H1 (cell line): ENCODE measurements around the gene HPS3. TPM values are rescaled to one million over a fixed set of nuclear protein-coding genes. Genes with fewer than 3 reads are reported as not detected.

Experiments used
- CTCF ChIA-PET: fragments of 300-600 bp; sonication (Branson Sonifier 250); formaldehyde crosslinking; loops from one replicate; lab custom pipeline; 2021; ENCODE audit not compliant: partially characterized antibody; lab: Charles Lee
- POLR2A ChIA-PET: fragments of 300-600 bp; sonication (Branson Sonifier 250); formaldehyde crosslinking; loops from one replicate; lab custom pipeline; 2021; ENCODE audit warnings: inconsistent platforms; ENCODE audit not compliant: partially characterized antibody; lab: Charles Lee
- DNase-seq, 2 experiments: peaks; one replicate each; pipeline versions ENCODE4 v3.0.0 to v3.0.0-alpha.2; 2010 to 2022; ENCODE audit warnings: low spot score in 2 of 2, low read depth in 1 of 2, mixed read lengths in 1 of 2
- FAIRE-seq: peaks from 2 replicates; lab custom pipeline; 2011; peaks lifted over from hg19 to GRCh38; lab: Jason Lieb, UNC
- H2AFZ ChIP-seq: 2 replicates; pipeline ENCODE4 v1.8.1; 2012; ENCODE audit warnings: low read length, inconsistent platforms
- H2AK5ac ChIP-seq: 2 replicates; pipeline ENCODE4 v1.6.1; 2013; ENCODE audit warnings: low read depth, low read length
- H2BK120ac ChIP-seq: replicated peaks from 2 replicates; pipeline ENCODE3; 2013; ENCODE audit warnings: low read depth, low read length, inconsistent platforms
- H2BK12ac ChIP-seq: 2 replicates; pipeline ENCODE4 v1.6.1; 2013; ENCODE audit warnings: low read depth, low read length
- H2BK15ac ChIP-seq: 2 replicates; pipeline ENCODE4 v1.6.1; 2013; ENCODE audit warnings: low read length
- H2BK20ac ChIP-seq: 2 replicates; pipeline ENCODE4 v1.6.1; 2013; ENCODE audit warnings: low read length
- H2BK5ac ChIP-seq: 2 replicates; pipeline ENCODE4 v1.6.1; 2013; ENCODE audit warnings: low read depth, low read length
- H3K14ac ChIP-seq: 2 replicates; pipeline ENCODE4 v1.6.1; 2013; ENCODE audit warnings: inconsistent platforms; ENCODE audit not compliant: insufficient read length
- H3K18ac ChIP-seq: 2 replicates; pipeline ENCODE4 v1.6.1; 2013; ENCODE audit warnings: low read length; ENCODE audit errors: extremely low read depth
- H3K23ac ChIP-seq: 2 replicates; pipeline ENCODE4 v1.6.1; 2013; ENCODE audit warnings: inconsistent platforms; ENCODE audit not compliant: insufficient read length
- H3K23me2 ChIP-seq: 2 replicates; pipeline ENCODE4 v1.6.1; 2013; ENCODE audit warnings: low read depth, low read length
- H3K27ac ChIP-seq: 2 replicates; pipeline ENCODE4 v1.6.1; 2011; ENCODE audit warnings: low read depth, low read length, inconsistent platforms
- H3K27me3 ChIP-seq, 4 experiments: replicated peaks in 1 of 4; 1 replicate in 1 of 4; 2 replicates in 3 of 4; pipeline versions ENCODE4 v1.6.1 to v1.8.1; 2011 to 2013; ENCODE audit warnings: low read length in 3 of 4, mild to moderate bottlenecking in 3 of 4, inconsistent platforms in 2 of 4, mixed read lengths in 2 of 4, moderate library complexity in 1 of 4; ENCODE audit not compliant: control insufficient read depth in 3 of 4, insufficient read depth in 3 of 4; ENCODE audit errors: extremely low read depth in 1 of 4
- H3K36me3 ChIP-seq, 4 experiments: 2 replicates each; pipeline versions ENCODE4 v1.6.1 to v1.8.1; 2011 to 2013; ENCODE audit warnings: mild to moderate bottlenecking in 4 of 4, low read length in 3 of 4, moderate library complexity in 2 of 4, control low read depth in 1 of 4, inconsistent platforms in 1 of 4; ENCODE audit not compliant: insufficient read depth in 4 of 4, control insufficient read depth in 2 of 4
- H3K4ac ChIP-seq: replicated peaks from 2 replicates; pipeline ENCODE3; 2013; ENCODE audit warnings: low read length, low read depth, mixed read lengths, inconsistent platforms; ENCODE audit not compliant: insufficient read length
- H3K4me1 ChIP-seq, 4 experiments: replicated peaks in 1 of 4; 1 replicate in 1 of 4; 2 replicates in 3 of 4; pipeline versions ENCODE4 v1.6.1 to v1.8.1; 2011 to 2013; ENCODE audit warnings: low read length in 3 of 4, inconsistent platforms in 2 of 4, mixed read lengths in 1 of 4; ENCODE audit not compliant: insufficient read depth in 4 of 4, control insufficient read depth in 3 of 4
- H3K4me2 ChIP-seq, 2 experiments: 2 replicates each; pipeline versions ENCODE4 v1.6.1 to v1.8.1; 2011 to 2013; ENCODE audit warnings: low read depth in 2 of 2, low read length in 2 of 2, control low read depth in 1 of 2, inconsistent platforms in 1 of 2, mild to moderate bottlenecking in 1 of 2; ENCODE audit not compliant: insufficient read depth in 1 of 2
- H3K4me3 ChIP-seq, 4 experiments: fragments of 200-600, 300-600 bp in 1 of 4; sonication (generic), shearing (Covaris generic), sonication (Bioruptor Twin) in 1 of 4; 2 replicates each; pipeline versions ENCODE4 v1.5.1 to v1.8.1; 2011 to 2016; ENCODE audit warnings: low read length in 4 of 4, low read depth in 3 of 4, control low read depth in 2 of 4, inconsistent platforms in 2 of 4, mild to moderate bottlenecking in 2 of 4, mixed read lengths in 1 of 4, moderate library complexity in 1 of 4; ENCODE audit not compliant: insufficient read depth in 2 of 4; ENCODE audit errors: extremely low read depth in 1 of 4
- H3K56ac ChIP-seq: replicated peaks from 2 replicates; pipeline ENCODE3; 2013; ENCODE audit warnings: low read depth, mild to moderate bottlenecking, mixed read lengths, low read length, inconsistent platforms; ENCODE audit not compliant: insufficient read length
- H3K79me1 ChIP-seq: 2 replicates; pipeline ENCODE4 v1.6.1; 2013; ENCODE audit warnings: low read depth, low read length, control low read depth
- H3K79me2 ChIP-seq, 2 experiments: 2 replicates each; pipeline versions ENCODE4 v1.6.1 to v1.8.1; 2012 to 2013; ENCODE audit warnings: low read length in 2 of 2, mild to moderate bottlenecking in 2 of 2, inconsistent platforms in 1 of 2; ENCODE audit not compliant: insufficient read depth in 2 of 2, control insufficient read depth in 1 of 2
- H3K9ac ChIP-seq, 4 experiments: replicated peaks in 1 of 4; 1 replicate in 1 of 4; 2 replicates in 3 of 4; pipeline versions ENCODE4 v1.6.1 to v1.8.1; 2011 to 2013; ENCODE audit warnings: low read depth in 3 of 4, low read length in 3 of 4, control low read depth in 2 of 4, mild to moderate bottlenecking in 2 of 4, moderate library complexity in 2 of 4, inconsistent platforms in 1 of 4; ENCODE audit errors: extremely low read depth in 1 of 4
- H3K9me3 ChIP-seq, 2 experiments: 2 replicates each; pipeline versions ENCODE4 v1.6.1 to v1.8.1; 2012 to 2013; ENCODE audit warnings: mild to moderate bottlenecking in 2 of 2, moderate library complexity in 2 of 2, control low read depth in 1 of 2, inconsistent platforms in 1 of 2, low read depth in 1 of 2, low read length in 1 of 2, mixed read lengths in 1 of 2; ENCODE audit not compliant: insufficient read depth in 2 of 2
- H4K20me1 ChIP-seq, 2 experiments: replicated peaks in 1 of 2; 2 replicates each; pipeline versions ENCODE3 to v1.8.1; 2011 to 2013; ENCODE audit warnings: inconsistent platforms in 2 of 2, low read length in 2 of 2, mild to moderate bottlenecking in 1 of 2; ENCODE audit not compliant: insufficient read depth in 2 of 2, control insufficient read depth in 1 of 2
- H4K5ac ChIP-seq: 2 replicates; pipeline ENCODE4 v1.6.1; 2013; ENCODE audit warnings: low read length, low read depth, mixed read lengths, inconsistent platforms; ENCODE audit not compliant: insufficient read length
- H4K8ac ChIP-seq: 2 replicates; pipeline ENCODE4 v1.8.0; 2013; ENCODE audit warnings: mild to moderate bottlenecking, moderate library complexity, low read length, inconsistent platforms; ENCODE audit not compliant: insufficient read depth; ENCODE audit errors: extremely low read depth
- H4K91ac ChIP-seq: replicated peaks from 2 replicates; pipeline ENCODE3; 2013; ENCODE audit warnings: low read length, mixed read lengths, inconsistent platforms; ENCODE audit not compliant: insufficient read length
- BACH1 ChIP-seq: IDR thresholded peaks from 2 replicates; pipeline ENCODE4 v1.6.1; 2012; ENCODE audit warnings: low read length, improper control_type of control experiment
- WGBS, 2 experiments: shearing (Covaris generic) in 1 of 2; methylation state at CpG; one replicate each; pipeline versions ENCODE4 v1.1.6 to v1.1.7; 2013 to 2015; ENCODE audit warnings: low lambda C conversion rate in 2 of 2, mixed read lengths in 2 of 2, inconsistent platforms in 1 of 2, low coverage in 1 of 2, missing lambda C conversion rate in 1 of 2; ENCODE audit not compliant: insufficient replicate concordance in 2 of 2, insufficient coverage in 1 of 2, insufficient read length in 1 of 2; ENCODE audit errors: extremely low coverage in 1 of 2, missing lambda C conversion rate in 1 of 2; 5-methylcytosine and 5-hydroxymethylcytosine counted together
- polyA plus RNA-seq, 7 experiments: library from polyadenylated mRNA; depleted of rRNA in 3 of 7; stranded (reverse) in 5 of 7; unstranded in 2 of 7; fragments of >200 nt in 5 of 7; fragments of 200-250 nt in 2 of 7; gene quantifications; 1 replicate in 5 of 7; 2 replicates in 1 of 7; 4 replicates in 1 of 7; pipeline versions ENCODE4 v1.2.1 to v1.2.3, GENCODE V29; 2011 to 2013; ENCODE audit warnings: missing spikeins in 2 of 7, mixed read lengths in 2 of 7
- total RNA-seq: library from RNA; stranded (reverse); fragmentation: NEBNext Ultra II Directional; extraction: Animal tissue kit (Norgen Biotek cat#: 25700); gene quantifications from 2 replicates; pipeline ENCODE4 v1.2.1, GENCODE V29; 2021

Gene HPS3
- total and polyA plus RNA-seq, 2 of the 8 experiments (the other 6 are each of a cell fraction or from before 2014, with no cell fraction given): 23.7 to 48.7 TPM

DNA sequence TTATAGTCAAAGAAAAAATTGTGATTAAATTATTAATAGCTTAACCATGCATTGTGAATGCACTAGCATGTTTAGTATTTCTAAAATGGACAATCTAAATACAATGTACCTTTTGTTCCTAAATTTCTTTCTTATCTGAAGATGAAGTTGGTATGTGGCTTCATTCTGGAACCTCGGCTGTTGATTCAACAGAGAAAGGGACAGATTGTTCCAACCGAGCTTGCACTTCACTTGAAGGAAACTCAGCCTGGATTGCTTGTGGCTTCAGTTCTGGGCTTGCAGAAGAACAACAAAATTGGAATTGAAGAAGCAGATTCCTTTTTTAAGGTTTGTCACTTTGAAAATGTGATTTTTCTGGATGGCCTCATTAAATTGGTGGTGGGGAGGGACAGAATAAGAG, 32.6 kb downstream of the HPS3 start:
- TF ChIP-seq BACH1: no peak
- Histone ChIP-seq H3K9ac (no peak overlapping the region; a peak in 1 of 7 replicates), H3K27ac (no peak overlapping the region), H4K5ac (no peak overlapping the region), H2AK5ac (no peak overlapping the region), H3K79me1 (no peaks in the 10 kb centered on the region), H3K4me3 (no peak overlapping the region), H3K23me2 (no peaks in the 10 kb centered on the region), H3K4ac (no peak overlapping the region), H4K91ac (no peak overlapping the region), H2BK120ac (no peak overlapping the region), H2AFZ (no peak overlapping the region), H4K8ac (no peak overlapping the region), H3K36me3 (peaks cover 3 to 92% (median 39%) of the 10 kb centered on the region in 4 experiments), H2BK5ac (no peak overlapping the region), H2BK12ac (no peak overlapping the region), H3K23ac (no peak overlapping the region), H3K27me3 (no peaks in the 10 kb centered on the region), H4K20me1 (no peaks in the 10 kb centered on the region), H3K56ac (no peak overlapping the region), H3K4me1 (no peaks in the 10 kb centered on the region), H2BK20ac (no peak overlapping the region), H3K14ac (no peak overlapping the region), H3K9me3 (no peaks in the 10 kb centered on the region), H2BK15ac (no peak overlapping the region), H3K4me2 (no peak overlapping the region), H3K18ac (no peak overlapping the region), H3K79me2 (no peaks in the 10 kb centered on the region)
- ChIA-PET CTCF (interaction anchor here (0.8 to 1.7 kb wide), 4 partner anchors 11 to 119 kb away, joined by 3 to 5 read pairs (median 3); no protein-coding TSS in a partner anchor), POLR2A (no interaction called here)
- FAIRE-seq (no peak), DNase-seq (no peak)
- 97% methylated on average over 2 of the region's 2 CpGs; no CpG with 5 or more reads in 1 of the 2 experiments for WGBS, 2 experiments
